GM12864 (cell line): ENCODE data around the gene CTDP1.

ENCODE experiments used
- DNase-seq: peaks from one replicate; pipeline ENCODE4 v3.0.0-alpha.2; 2011; ENCODE audit warnings: low read depth
- H3K4me3 ChIP-seq: 2 replicates; pipeline ENCODE4 v1.5.1; 2011; ENCODE audit warnings: mild to moderate bottlenecking, low read depth, low read length, control low read depth
- CTCF ChIP-seq: IDR thresholded peaks from 2 replicates; pipeline ENCODE4 v1.5.1; 2011; ENCODE audit warnings: low read depth, mild to moderate bottlenecking, moderate library complexity, low read length, control low read depth, inconsistent platforms; ENCODE audit errors: missing control alignments

Gene CTDP1

GRCh38 chr18:79695856-79696850, 16.6 kb downstream of the CTDP1 start:
- TF ChIP-seq CTCF = no peak
- DNase-seq = no peak
- H3K4me3 ChIP-seq = no peak overlapping the region

- no peak for DNase-seq
- no peak overlapping the region for H3K4me3 ChIP-seq
- TF ChIP-seq CTCF = no peak
Measured at GRCh38 chr18:79697178-79697577, 17.6 kb downstream of the CTDP1 start.

GRCh38 chr18:79697976-79698375, 18.4 kb downstream of the CTDP1 start:
- TF ChIP-seq CTCF = no peak
- H3K4me3 ChIP-seq = no peak overlapping the region
- no peak for DNase-seq

GRCh38 chr18:79698668-79699335, 19.2 kb downstream of the CTDP1 start:
- no peak overlapping the region for H3K4me3 ChIP-seq
- DNase-seq = no peak
- TF ChIP-seq CTCF = no peak

- H3K4me3 ChIP-seq = no peak overlapping the region
- no peak for TF ChIP-seq CTCF
- DNase-seq = no peak
Measured at GRCh38 chr18:79699653-79700052, 20.1 kb downstream of the CTDP1 start.

- TF ChIP-seq CTCF = no peak
- no peak overlapping the region for H3K4me3 ChIP-seq
- DNase-seq = no peak
Measured at GRCh38 chr18:79702906-79703305, 23.3 kb downstream of the CTDP1 start.
